H7 (cell line): ENCODE results near the gene TEX101. TPM values are rescaled to one million over a fixed set of nuclear protein-coding genes. Genes with fewer than 3 reads are reported as not detected.
"Not testable (repeated sequence)": the region's sequence is repeated elsewhere in the genome, so short reads cannot be mapped to it uniquely, and the experiment has no call there.

Experiments
- DNase-seq: peaks from one replicate; pipeline ENCODE4 v3.0.0; 2012
- H3K27me3 ChIP-seq: 2 replicates; pipeline ENCODE4 v1.6.0; 2011; ENCODE audit warnings: mild to moderate bottlenecking, low read length; ENCODE audit not compliant: control insufficient read depth, insufficient read depth
- H3K36me3 ChIP-seq: replicated peaks from 2 replicates; pipeline ENCODE4 v1.5.1; 2011; ENCODE audit warnings: low read length; ENCODE audit not compliant: control insufficient read depth, insufficient read depth
- H3K4me3 ChIP-seq: 2 replicates; pipeline ENCODE4 v1.5.1; 2011; ENCODE audit warnings: low read depth, mild to moderate bottlenecking, control low read depth, low read length, moderate library complexity; ENCODE audit not compliant: insufficient read depth
- total RNA-seq: library from RNA; depleted of rRNA; stranded (reverse); fragments of >200 nt; shearing (Covaris generic); gene quantifications from 2 replicates; pipeline ENCODE4 v1.2.3, GENCODE V29; 2014; rRNA removed

The TEX101 gene, protein sequence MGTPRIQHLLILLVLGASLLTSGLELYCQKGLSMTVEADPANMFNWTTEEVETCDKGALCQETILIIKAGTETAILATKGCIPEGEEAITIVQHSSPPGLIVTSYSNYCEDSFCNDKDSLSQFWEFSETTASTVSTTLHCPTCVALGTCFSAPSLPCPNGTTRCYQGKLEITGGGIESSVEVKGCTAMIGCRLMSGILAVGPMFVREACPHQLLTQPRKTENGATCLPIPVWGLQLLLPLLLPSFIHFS
- total RNA-seq: not detected in 2 replicates

GRCh38 chr19:43414554-43414953 is at the start of gene TEX101:
Gene TEX101 (plus strand): TSS chr19:43414890. CDS start chr19:43415920, 1,030 bp downstream.
- DNase-seq: no peak
- Histone ChIP-seq H3K4me3 (no peak within 1 kb of the TSS), H3K36me3 (no peaks in the 10 kb centered on the region)

GRCh38 chr19:43365677-43366076 is 49.0 kb upstream of the TEX101 start:
- not testable (repeated sequence) for H3K36me3 ChIP-seq, H3K4me3 ChIP-seq, H3K27me3 ChIP-seq, DNase-seq

More at GRCh38 chr19:43414554-43414953, at the start of gene TEX101:
- no peaks in the 10 kb centered on the region for H3K27me3 ChIP-seq

DNA sequence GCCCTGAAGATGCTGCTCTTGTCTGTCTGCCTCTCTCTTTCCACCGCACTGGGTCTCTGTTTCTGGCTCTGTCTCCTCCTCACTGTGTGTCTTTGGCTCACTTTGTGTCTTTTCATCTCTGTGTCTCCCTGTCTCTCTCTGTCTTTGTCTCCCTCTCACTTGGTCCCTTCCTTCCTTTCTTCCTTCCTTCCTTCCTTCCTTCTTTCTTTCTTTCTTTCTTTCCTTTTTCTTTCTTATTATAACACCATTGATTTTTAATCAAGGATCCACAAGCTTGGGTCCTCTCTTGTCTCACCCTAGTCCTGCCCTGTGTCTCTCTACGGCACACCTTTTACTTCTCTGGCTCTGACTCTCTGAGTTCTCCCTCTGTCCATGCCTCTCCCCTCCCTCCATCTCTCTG is 46.9 kb upstream of the TEX101 start:
- no peak for DNase-seq
- no peak overlapping the region for H3K4me3 ChIP-seq
- no peaks in the 10 kb centered on the region for H3K27me3 ChIP-seq
- H3K36me3 ChIP-seq: no peaks in the 10 kb centered on the region

GRCh38 chr19:43368897-43369296 is 45.8 kb upstream of the TEX101 start:
- H3K27me3 ChIP-seq, H3K36me3 ChIP-seq, DNase-seq, H3K4me3 ChIP-seq: not testable (repeated sequence)

GRCh38 chr19:43371909-43372308 is 42.8 kb upstream of the TEX101 start:
- Histone ChIP-seq H3K36me3 (no peaks in the 10 kb centered on the region), H3K4me3 (no peak overlapping the region), H3K27me3 (no peaks in the 10 kb centered on the region)
- DNase-seq: no peak

- no peak for DNase-seq
- H3K36me3 ChIP-seq: no peaks in the 10 kb centered on the region
- no peaks in the 10 kb centered on the region for H3K27me3 ChIP-seq
- no peak overlapping the region for H3K4me3 ChIP-seq
Measured at GRCh38 chr19:43372462-43372861, 42.2 kb upstream of the TEX101 start.

GRCh38 chr19:43377624-43378023 is 37.1 kb upstream of the TEX101 start:
- not testable (repeated sequence) for H3K36me3 ChIP-seq, H3K27me3 ChIP-seq, DNase-seq, H3K4me3 ChIP-seq

GRCh38 chr19:43380008-43380407 is 34.7 kb upstream of the TEX101 start:
- H3K27me3 ChIP-seq: no peaks in the 10 kb centered on the region
- peak; percentile 52 for DNase-seq
- no peaks in the 10 kb centered on the region for H3K36me3 ChIP-seq
- peak overlapping the region; percentile 16; the same call in 1 of the 2 replicates for H3K4me3 ChIP-seq

DNA sequence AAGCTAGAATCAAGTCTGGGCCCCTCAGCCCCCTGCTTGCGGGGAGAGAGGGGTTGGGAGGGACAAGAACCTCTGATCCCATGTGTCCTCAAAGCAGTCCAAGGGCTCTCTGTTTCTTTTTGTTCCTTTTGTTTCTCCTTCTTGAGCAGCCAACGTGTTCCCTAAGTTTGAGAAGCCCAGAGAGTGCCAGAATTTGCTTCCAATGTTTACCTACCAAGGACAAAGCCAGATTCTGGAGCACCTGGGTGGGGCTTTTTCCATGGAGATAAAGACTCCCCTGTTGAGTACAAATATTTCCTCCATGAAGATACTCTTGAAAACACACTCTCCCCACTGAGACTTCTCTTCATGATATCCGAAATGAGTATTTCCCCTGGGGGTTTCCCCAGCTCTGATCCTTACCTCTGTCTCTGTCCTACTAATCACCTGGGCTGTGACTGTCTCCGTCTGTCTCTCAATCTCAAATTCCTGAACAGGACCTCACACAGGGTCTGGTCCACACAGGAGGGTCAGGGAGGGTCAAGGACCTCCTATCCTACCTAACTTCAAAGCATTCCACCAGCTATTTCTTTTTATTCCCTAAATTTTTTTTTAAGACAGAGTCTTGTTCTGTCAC is 33.8 kb upstream of the TEX101 start:
- peak; percentile 15 for DNase-seq
- Histone ChIP-seq H3K36me3 (no peaks in the 10 kb centered on the region), H3K4me3 (no peak overlapping the region), H3K27me3 (no peaks in the 10 kb centered on the region)

- not testable (repeated sequence) for H3K36me3 ChIP-seq, H3K27me3 ChIP-seq, H3K4me3 ChIP-seq, DNase-seq
Measured at GRCh38 chr19:43382586-43383216, 32.0 kb upstream of the TEX101 start.

GRCh38 chr19:43383254-43383653 is 31.4 kb upstream of the TEX101 start:
- not testable (repeated sequence) for H3K36me3 ChIP-seq, H3K4me3 ChIP-seq, DNase-seq, H3K27me3 ChIP-seq

DNA sequence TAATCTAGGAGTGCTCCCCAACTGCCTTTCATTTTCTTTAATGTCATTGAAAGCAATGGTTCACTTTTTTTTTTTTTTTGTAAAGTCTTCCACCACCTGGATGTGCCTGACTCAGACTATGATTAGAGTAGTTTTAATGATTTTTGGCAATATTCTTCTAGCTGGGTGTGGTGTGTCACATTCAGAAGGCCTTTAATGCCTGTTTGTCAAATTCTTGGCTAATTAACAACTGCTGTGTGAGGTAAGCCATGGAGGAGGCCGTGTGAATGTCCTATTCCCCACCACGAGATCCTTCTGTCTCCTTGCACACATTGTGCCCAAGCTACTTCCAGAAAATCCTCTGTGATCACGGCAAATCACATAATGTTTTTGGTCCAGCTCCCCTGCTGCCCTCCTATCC is 30.9 kb upstream of the TEX101 start:
- DNase-seq, H3K4me3 ChIP-seq, H3K36me3 ChIP-seq, H3K27me3 ChIP-seq: not testable (repeated sequence)

DNA sequence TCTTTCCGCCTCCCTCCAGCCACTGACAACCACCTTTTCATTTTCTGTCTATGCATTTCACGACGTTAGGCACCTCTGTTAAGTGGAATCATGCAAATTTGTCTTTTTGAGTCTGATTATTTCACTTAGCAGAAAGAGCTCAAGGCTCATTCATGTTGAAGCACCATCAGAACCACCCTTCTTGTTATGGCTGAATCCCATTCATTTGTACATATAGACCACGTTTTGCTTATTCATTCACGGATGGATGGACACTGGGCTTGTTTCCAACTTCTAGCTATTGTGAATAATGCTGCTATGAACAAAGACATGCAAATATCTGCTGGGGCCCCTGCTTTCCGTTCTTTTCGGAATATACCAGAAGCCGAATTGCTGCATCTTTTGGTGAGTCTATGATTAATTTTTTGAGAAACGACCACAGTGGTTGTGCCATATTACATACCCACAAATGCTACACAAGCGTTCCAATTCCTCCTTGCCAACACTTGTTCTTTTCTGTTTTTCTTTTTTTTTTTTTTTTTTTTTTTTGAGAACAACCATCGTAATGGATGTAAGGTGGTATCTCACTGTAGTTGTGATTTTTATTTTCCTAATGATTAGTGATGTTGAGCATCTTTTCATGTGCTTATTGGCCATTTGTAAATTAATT is 23.7 kb upstream of the TEX101 start:
- not testable (repeated sequence) for DNase-seq, H3K4me3 ChIP-seq, H3K27me3 ChIP-seq, H3K36me3 ChIP-seq

- H3K4me3 ChIP-seq, H3K27me3 ChIP-seq, H3K36me3 ChIP-seq, DNase-seq: not testable (repeated sequence)
Measured at GRCh38 chr19:43391552-43391935, 23.1 kb upstream of the TEX101 start.

GRCh38 chr19:43393501-43393900 is 21.2 kb upstream of the TEX101 start:
- not testable (repeated sequence) for H3K27me3 ChIP-seq, H3K36me3 ChIP-seq, DNase-seq, H3K4me3 ChIP-seq
